Activated CD4-positive, alpha-beta T cell treated with anti-CD3 and anti-CD28 coated beads, Interleukin-2, amount 50 U/mL, for 4 hours (primary cell): ENCODE measurements around the gene PPP1R14B.

Experiments
- DNase-seq, 2 experiments: peaks; one replicate each; pipeline ENCODE4 v3.0.0-alpha.2; 2020

PPP1R14B gene

GRCh38 chr11:64246871-64247728 lies at the start of gene PPP1R14B:
PPP1R14B (minus strand) TSS chr11:64246943; CDS start chr11:64246673, 270 bp downstream.
- DNase-seq = peak; percentile 76 to 80

- DNase-seq = no peak
Measured at GRCh38 chr11:64296236-64296635, 49.5 kb upstream of the PPP1R14B start.

GRCh38 chr11:64295760-64296159 lies 49.0 kb upstream of the PPP1R14B start:
- no peak for DNase-seq

GRCh38 chr11:64294774-64295173 lies 48.0 kb upstream of the PPP1R14B start:
- DNase-seq = no peak

GRCh38 chr11:64292460-64293254 lies 45.9 kb upstream of the PPP1R14B start:
- DNase-seq = no peak

GRCh38 chr11:64291752-64292459 lies 45.2 kb upstream of the PPP1R14B start:
- no peak for DNase-seq

GRCh38 chr11:64291262-64291751 lies 44.6 kb upstream of the PPP1R14B start, which contains the start of gene KCNK4:
KCNK4 (plus strand) TSS chr11:64291302; CDS start chr11:64293019, 1,717 bp downstream.
- DNase-seq = no peak

GRCh38 chr11:64290352-64291261 lies 43.9 kb upstream of the PPP1R14B start:
- DNase-seq = no peak

- no peak for DNase-seq
Measured at GRCh38 chr11:64289002-64289564, 42.3 kb upstream of the PPP1R14B start.

GRCh38 chr11:64288353-64288750 lies 41.6 kb upstream of the PPP1R14B start:
- no peak for DNase-seq

GRCh38 chr11:64287676-64288352 lies 41.1 kb upstream of the PPP1R14B start:
- DNase-seq = no peak

- no peak for DNase-seq
Measured at GRCh38 chr11:64286801-64287159, 40.0 kb upstream of the PPP1R14B start.

- no peak for DNase-seq
Measured at GRCh38 chr11:64285885-64286800, 39.4 kb upstream of the PPP1R14B start.

- peak; percentile 87 to 90 for DNase-seq
Measured at GRCh38 chr11:64284962-64285884, 38.5 kb upstream of the PPP1R14B start, which contains the start of gene GPR137. GPR137 (plus strand) TSS chr11:64285848; CDS start chr11:64286525, 677 bp downstream.

GRCh38 chr11:64284048-64284961 lies 37.6 kb upstream of the PPP1R14B start, which contains the start of gene BAD:
BAD (minus strand) TSS chr11:64284665; CDS start chr11:64284368, 297 bp downstream.
- peak; percentile 86 to 88 for DNase-seq

GRCh38 chr11:64283092-64283491 lies 36.3 kb upstream of the PPP1R14B start:
- DNase-seq = no peak
